Omental fat pad (tissue), 4 donors: ENCODE data around the gene RAB40C. TPM values are rescaled to one million over a fixed set of nuclear protein-coding genes. Genes with fewer than 3 reads are reported as not detected.

Experiments used
- ATAC-seq: fragments of 150-250 bp; one replicate; pipeline ENCODE4 v1.9.1; 2016; ENCODE audit warnings: mild to moderate bottlenecking, moderate library complexity; ENCODE audit not compliant: low FRiP score
- DNase-seq: peaks from one replicate; pipeline ENCODE4 v3.0.0-alpha.2; 2019; ENCODE audit warnings: low spot score
- CTCF ChIP-seq, 3 donors: fragments of 450-650 bp; IDR thresholded peaks; one replicate each; pipeline ENCODE4 v1.5.1; 2016 to 2017; ENCODE audit warnings: antibody characterized with exemption in 3 of 3, mild to moderate bottlenecking in 3 of 3, moderate library complexity in 2 of 3
- total RNA-seq, 4 donors: library from RNA; depleted of rRNA; stranded (reverse); fragments of >200 nt; gene quantifications; one replicate each; pipeline ENCODE4 v1.1.0, GENCODE V29; 2016

The RAB40C gene
- total RNA-seq, 4 donors from 2014 or later: 11.6 to 20.6 (median 14.8) TPM

GRCh38 chr16:673399-673991 lies 83.6 kb downstream of the RAB40C start:
- DNase-seq (no peak), ATAC-seq (no peak)
- no peak for TF ChIP-seq CTCF (IDR thresholded peaks at IDR 0.05)

- DNase-seq (no peak), ATAC-seq (no peak)
- no peak for TF ChIP-seq CTCF (IDR thresholded peaks at IDR 0.05)
Measured at GRCh38 chr16:674214-674881, 84.5 kb downstream of the RAB40C start.

- DNase-seq: no peak
Measured at GRCh38 chr16:674968-675883, 85.4 kb downstream of the RAB40C start, which contains the start of gene RHBDL1. Gene RHBDL1 (plus strand): TSS chr16:675671. CDS start chr16:675791, 120 bp downstream.

GRCh38 chr16:675884-676564 lies 86.2 kb downstream of the RAB40C start:
- TF ChIP-seq CTCF (IDR thresholded peaks at IDR 0.05): no peak
- no peak for ATAC-seq
- DNase-seq: no peak

More at GRCh38 chr16:674968-675883, 85.4 kb downstream of the RAB40C start, which contains the start of gene RHBDL1:
- ATAC-seq: no peak
- no peak for TF ChIP-seq CTCF (IDR thresholded peaks at IDR 0.05)

- no peak for ATAC-seq
Measured at GRCh38 chr16:676565-676902, 86.7 kb downstream of the RAB40C start.

More at GRCh38 chr16:676565-676902, 86.7 kb downstream of the RAB40C start:
- no peak for TF ChIP-seq CTCF (IDR thresholded peaks at IDR 0.05)
- DNase-seq: no peak
